Bronchial epithelial cell (primary cell): ENCODE data around the gene SOX13. TPM values are rescaled to one million over a fixed set of nuclear protein-coding genes. Genes with fewer than 3 reads are reported as not detected.

Experiments
- DNase-seq: peaks from one replicate; pipeline ENCODE4 v3.0.0-alpha.2; 2010; ENCODE audit warnings: low read depth
- FAIRE-seq: peaks from 2 replicates; lab custom pipeline; 2011; peaks lifted over from hg19 to GRCh38; lab: Jason Lieb, UNC
- H3K27me3 ChIP-seq: 2 replicates; pipeline ENCODE4 v1.5.1; 2011; ENCODE audit warnings: low read length; ENCODE audit not compliant: control insufficient read depth, insufficient read depth
- H3K36me3 ChIP-seq: 2 replicates; pipeline ENCODE4 v1.5.1; 2011; ENCODE audit warnings: low read length; ENCODE audit not compliant: control insufficient read depth, insufficient read depth
- H3K4me3 ChIP-seq: 2 replicates; pipeline ENCODE4 v1.5.1; 2011; ENCODE audit warnings: mild to moderate bottlenecking, low read depth, low read length, control low read depth
- CTCF ChIP-seq: IDR thresholded peaks from 2 replicates; pipeline ENCODE4 v1.5.1; 2011; ENCODE audit warnings: mild to moderate bottlenecking, moderate library complexity, low read length, control low read depth, inconsistent platforms; ENCODE audit not compliant: insufficient read depth, severe bottlenecking
- total RNA-seq: library from RNA; depleted of rRNA; stranded (reverse); fragments of >200 nt; gene quantifications from 2 replicates; pipeline ENCODE4 v1.2.1, GENCODE V29; 2014

The SOX13 gene
- total RNA-seq, 1 donor from 2014 or later, result 3.2 TPM

GRCh38 chr1:204128964-204129896 is 56.3 kb downstream of the SOX13 start:
- peak; percentile 91 for FAIRE-seq

GRCh38 chr1:204130178-204130577 is 57.3 kb downstream of the SOX13 start:
- Histone ChIP-seq H3K4me3 (no peak overlapping the region), H3K27me3 (no peaks in the 10 kb centered on the region)

More at GRCh38 chr1:204128964-204129896, 56.3 kb downstream of the SOX13 start:
- Histone ChIP-seq H3K36me3 (peaks cover 1% of the 10 kb centered on the region), H3K27me3 (no peaks in the 10 kb centered on the region), H3K4me3 (peak overlapping the region; percentile 36)
- peak; percentile 33 for DNase-seq
- TF ChIP-seq CTCF, result peak; percentile 94

GRCh38 chr1:204130981-204131892 is 58.3 kb downstream of the SOX13 start:
- DNase-seq (peak; percentile 83), FAIRE-seq (no peak)
- Histone ChIP-seq H3K4me3 (no peak overlapping the region), H3K27me3 (no peaks in the 10 kb centered on the region), H3K36me3 (peaks cover 5% of the 10 kb centered on the region)
- TF ChIP-seq CTCF, result no peak

More at GRCh38 chr1:204130178-204130577, 57.3 kb downstream of the SOX13 start:
- H3K36me3 ChIP-seq, result peaks cover 5% of the 10 kb centered on the region
- FAIRE-seq (no peak), DNase-seq (no peak)
- no peak for TF ChIP-seq CTCF

GRCh38 chr1:204131978-204132377 is 59.1 kb downstream of the SOX13 start:
- Histone ChIP-seq H3K36me3 (peaks cover 6% of the 10 kb centered on the region), H3K4me3 (no peak overlapping the region), H3K27me3 (no peaks in the 10 kb centered on the region)
- no peak for FAIRE-seq
- no peak for TF ChIP-seq CTCF
- no peak for DNase-seq

- no peak overlapping the region for H3K4me3 ChIP-seq
- peaks cover 6% of the 10 kb centered on the region for H3K36me3 ChIP-seq
- DNase-seq (no peak), FAIRE-seq (no peak)
- H3K27me3 ChIP-seq, result no peaks in the 10 kb centered on the region
- TF ChIP-seq CTCF, result no peak
Measured at GRCh38 chr1:204132718-204133117, 59.8 kb downstream of the SOX13 start.
